SJSA1 (cell line): Measurements from ENCODE around the gene SPCS2. TPM values are rescaled to one million over a fixed set of nuclear protein-coding genes. Genes with fewer than 3 reads are reported as not detected.
"Not testable (repeated sequence)": the region's sequence is repeated elsewhere in the genome, so short reads cannot be mapped to it uniquely, and the experiment has no call there.

Experiments used
- DNase-seq, 2 experiments: peaks; one replicate each; pipeline ENCODE4 v3.0.0-alpha.2; 2015 to 2020; ENCODE audit warnings: low spot score in 2 of 2, low read depth in 1 of 2
- H3K27ac ChIP-seq: fragments of 250-450 bp; sonication (Bioruptor Pico); 2 replicates; pipeline ENCODE4 v1.5.1; 2020; ENCODE audit warnings: mild to moderate bottlenecking, moderate library complexity
- H3K27me3 ChIP-seq: fragments of 250-450 bp; sonication (Bioruptor Pico); replicated peaks from 2 replicates; pipeline ENCODE4 v1.5.1; 2020; ENCODE audit warnings: mild to moderate bottlenecking, moderate library complexity
- H3K36me3 ChIP-seq: fragments of 250-450 bp; sonication (Bioruptor Pico); 2 replicates; pipeline ENCODE4 v1.5.1; 2020; ENCODE audit warnings: mild to moderate bottlenecking
- H3K4me1 ChIP-seq: fragments of 250-450 bp; sonication (Bioruptor Pico); replicated peaks from 2 replicates; pipeline ENCODE4 v1.6.1; 2021; ENCODE audit warnings: mild to moderate bottlenecking
- H3K4me3 ChIP-seq: fragments of 250-450 bp; sonication (Bioruptor Pico); 2 replicates; pipeline ENCODE4 v1.5.1; 2020; ENCODE audit warnings: mild to moderate bottlenecking
- H3K9me3 ChIP-seq: fragments of 250-450 bp; sonication (Bioruptor Pico); replicated peaks from 2 replicates; pipeline ENCODE4 v1.5.1; 2020; ENCODE audit warnings: mild to moderate bottlenecking
- total RNA-seq: library from RNA; depleted of rRNA; stranded (reverse); fragments of >200 nt; shearing (Covaris generic); gene quantifications from 2 replicates; pipeline ENCODE4 v1.2.3, GENCODE V29; 2014

Gene SPCS2
- total RNA-seq, 1 experiment from 2014 or later = 22.0 TPM

GRCh38 chr11:74957937-74958629 is 9.0 kb downstream of the SPCS2 start:
- DNase-seq = no peak
- Histone ChIP-seq H3K9me3 (no peaks in the 10 kb centered on the region), H3K27me3 (no peaks in the 10 kb centered on the region), H3K36me3 (0 out of 2 replicates have a peak, but pooled peaks cover 5% of the 10 kb centered on the region), H3K4me1 (no peaks in the 10 kb centered on the region), H3K4me3 (no peak overlapping the region), H3K27ac (no peak overlapping the region)

DNA sequence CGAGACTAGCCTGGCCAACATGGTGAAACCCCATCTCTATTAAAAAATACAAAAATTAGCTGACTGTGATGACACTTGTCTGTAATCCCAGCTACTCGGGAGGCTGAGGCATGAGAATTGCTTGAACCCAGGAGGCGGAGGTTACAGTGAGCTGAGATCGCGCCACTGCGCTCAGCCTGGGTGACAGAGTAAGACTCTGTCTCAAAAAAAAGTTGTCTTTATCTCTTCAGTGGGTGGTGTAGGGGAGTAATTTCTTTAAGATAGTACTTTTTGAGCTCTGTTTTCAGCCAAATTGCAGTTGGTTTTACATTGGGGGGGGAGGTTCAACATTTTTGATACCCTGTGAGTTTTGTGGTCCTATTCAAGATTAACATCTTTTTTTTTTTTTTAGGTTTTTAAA is 11.1 kb downstream of the SPCS2 start:
- not testable (repeated sequence) for H3K4me1 ChIP-seq, H3K9me3 ChIP-seq, H3K27me3 ChIP-seq, H3K4me3 ChIP-seq, DNase-seq, H3K27ac ChIP-seq, H3K36me3 ChIP-seq

GRCh38 chr11:74966651-74967050 is 17.6 kb downstream of the SPCS2 start:
- no peak overlapping the region for H3K27ac ChIP-seq
- H3K36me3 ChIP-seq = peaks cover 16% of the 10 kb centered on the region
- no peaks in the 10 kb centered on the region for H3K9me3 ChIP-seq
- H3K4me1 ChIP-seq = peaks cover 6% of the 10 kb centered on the region
- no peak for DNase-seq
- H3K27me3 ChIP-seq = no peaks in the 10 kb centered on the region
- H3K4me3 ChIP-seq = no peak overlapping the region

DNA sequence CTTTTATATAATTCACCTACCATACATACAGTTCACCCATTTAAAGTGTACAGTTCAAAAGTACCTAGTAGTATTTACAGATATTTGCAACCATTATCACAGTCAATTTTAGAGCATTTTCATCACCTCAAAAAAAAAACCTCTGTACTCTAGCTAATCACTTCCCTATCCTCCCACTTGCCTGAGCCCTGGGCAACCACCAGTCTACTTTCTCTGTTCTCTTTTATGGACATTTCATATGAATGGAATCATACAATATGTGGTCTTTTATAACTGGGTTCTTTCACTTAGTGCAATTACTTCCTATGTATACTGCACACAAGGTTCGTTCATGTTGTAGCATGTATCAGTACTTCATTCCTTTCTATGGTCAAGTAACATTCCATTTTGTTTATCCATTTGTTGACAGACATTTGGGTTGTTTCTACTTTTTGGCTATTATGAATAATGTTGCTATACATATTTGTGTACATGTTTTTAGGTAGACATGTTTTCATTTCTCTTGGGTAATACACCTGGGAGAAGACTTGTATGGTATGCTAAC is 21.9 kb downstream of the SPCS2 start:
- H3K4me3 ChIP-seq = no peak overlapping the region
- H3K9me3 ChIP-seq = no peaks in the 10 kb centered on the region
- H3K36me3 ChIP-seq = peaks cover 17% of the 10 kb centered on the region
- no peak overlapping the region for H3K27ac ChIP-seq
- no peak for DNase-seq
- H3K27me3 ChIP-seq = no peaks in the 10 kb centered on the region
- peaks cover 6% of the 10 kb centered on the region for H3K4me1 ChIP-seq

GRCh38 chr11:74971424-74971823 is 22.4 kb downstream of the SPCS2 start:
- Histone ChIP-seq H3K9me3 (no peaks in the 10 kb centered on the region), H3K27me3 (no peaks in the 10 kb centered on the region), H3K27ac (no peak overlapping the region), H3K4me1 (peaks cover 6% of the 10 kb centered on the region), H3K4me3 (no peak overlapping the region), H3K36me3 (peaks cover 13% of the 10 kb centered on the region)
- no peak for DNase-seq

- no peak for DNase-seq
- Histone ChIP-seq H3K27me3 (no peaks in the 10 kb centered on the region), H3K27ac (no peak overlapping the region), H3K9me3 (no peaks in the 10 kb centered on the region), H3K4me1 (no peaks in the 10 kb centered on the region), H3K4me3 (no peak overlapping the region), H3K36me3 (peaks cover 7% of the 10 kb centered on the region; the same call in 1 of the 2 replicates)
These were observed 29.0 kb downstream of the SPCS2 start for GRCh38 chr11:74978041-74978440.

- Histone ChIP-seq H3K36me3 (peaks cover 5% of the 10 kb centered on the region; the same call in 1 of the 2 replicates), H3K4me1 (no peaks in the 10 kb centered on the region), H3K9me3 (no peaks in the 10 kb centered on the region), H3K27me3 (no peaks in the 10 kb centered on the region), H3K27ac (no peak overlapping the region), H3K4me3 (no peak overlapping the region)
- no peak for DNase-seq
These were observed 31.6 kb downstream of the SPCS2 start for GRCh38 chr11:74980634-74981033.

GRCh38 chr11:74981888-74982287 is 32.8 kb downstream of the SPCS2 start:
- H3K4me1 ChIP-seq = no peaks in the 10 kb centered on the region
- no peak overlapping the region for H3K27ac ChIP-seq
- H3K9me3 ChIP-seq = no peaks in the 10 kb centered on the region
- no peak for DNase-seq
- H3K27me3 ChIP-seq = no peaks in the 10 kb centered on the region
- H3K4me3 ChIP-seq = no peak overlapping the region
- H3K36me3 ChIP-seq = peaks cover 5% of the 10 kb centered on the region; the same call in 1 of the 2 replicates

- no peaks in the 10 kb centered on the region for H3K4me1 ChIP-seq
- H3K27ac ChIP-seq = no peak overlapping the region
- no peaks in the 10 kb centered on the region for H3K36me3 ChIP-seq
- H3K27me3 ChIP-seq = no peaks in the 10 kb centered on the region
- no peaks in the 10 kb centered on the region for H3K9me3 ChIP-seq
- no peak overlapping the region for H3K4me3 ChIP-seq
- DNase-seq = no peak
These were observed 35.0 kb downstream of the SPCS2 start for GRCh38 chr11:74984070-74984469.

GRCh38 chr11:74984730-74985129 is 35.7 kb downstream of the SPCS2 start:
- Histone ChIP-seq H3K4me1 (no peaks in the 10 kb centered on the region), H3K27me3 (no peaks in the 10 kb centered on the region), H3K27ac (no peak overlapping the region), H3K4me3 (no peak overlapping the region), H3K9me3 (no peaks in the 10 kb centered on the region), H3K36me3 (no peaks in the 10 kb centered on the region)
- no peak for DNase-seq

- Histone ChIP-seq H3K36me3 (no peaks in the 10 kb centered on the region), H3K27ac (peak within 1 kb of the TSS; percentile 67), H3K4me3 (peak within 1 kb of the TSS; percentile 63), H3K4me1 (no peaks in the 10 kb centered on the region), H3K27me3 (no peaks in the 10 kb centered on the region), H3K9me3 (no peaks in the 10 kb centered on the region)
- peak; percentile 42 to 68 for DNase-seq
These were observed 39.6 kb downstream of the SPCS2 start, which contains the start of gene NEU3 for GRCh38 chr11:74988541-74989259. TSS of gene NEU3 (plus strand) at chr11:74988933. CDS start at chr11:74989061, 128 bp downstream.

- peak overlapping the region; percentile 67 for H3K27ac ChIP-seq
- no peaks in the 10 kb centered on the region for H3K4me1 ChIP-seq
- H3K9me3 ChIP-seq = no peaks in the 10 kb centered on the region
- H3K27me3 ChIP-seq = no peaks in the 10 kb centered on the region
- DNase-seq = no peak
- H3K36me3 ChIP-seq = no peaks in the 10 kb centered on the region
- peak overlapping the region; percentile 63 for H3K4me3 ChIP-seq
These were observed 40.2 kb downstream of the SPCS2 start for GRCh38 chr11:74989260-74989638.

- not testable (repeated sequence) for H3K4me1 ChIP-seq, H3K9me3 ChIP-seq, H3K4me3 ChIP-seq, H3K27ac ChIP-seq, H3K27me3 ChIP-seq, DNase-seq, H3K36me3 ChIP-seq
These were observed 41.1 kb downstream of the SPCS2 start for GRCh38 chr11:74990150-74990549.

DNA sequence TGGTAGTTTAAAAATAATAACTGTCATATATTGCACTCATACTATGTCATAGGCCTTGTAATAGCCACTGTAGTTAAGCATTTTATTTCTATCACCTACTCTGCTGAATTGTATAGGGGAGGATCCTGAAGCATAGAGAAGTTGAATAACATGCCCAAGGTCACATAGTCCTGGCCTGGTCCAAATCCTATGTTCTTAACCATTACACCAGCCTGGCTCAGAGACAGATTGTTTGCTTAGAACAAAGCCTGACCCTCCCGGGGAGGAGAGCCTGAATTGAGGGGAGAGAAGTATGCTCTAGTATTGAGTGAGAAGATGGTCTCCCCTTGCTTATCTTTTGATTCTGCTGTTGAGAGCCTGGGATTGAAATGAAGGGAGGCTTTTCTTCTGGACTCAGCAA is 41.9 kb downstream of the SPCS2 start:
- Histone ChIP-seq H3K36me3 (0 out of 2 replicates have a peak, but pooled peaks cover 4% of the 10 kb centered on the region), H3K27me3 (no peaks in the 10 kb centered on the region), H3K27ac (no peak overlapping the region), H3K4me1 (no peaks in the 10 kb centered on the region), H3K9me3 (no peaks in the 10 kb centered on the region), H3K4me3 (no peak overlapping the region)
- no peak for DNase-seq
